Retina (tissue), 1 donor: Measurements from ENCODE around the gene ATP8B3.

Experiments used
- DNase-seq: peaks from one replicate; pipeline ENCODE4 v3.0.0-alpha.2; 2016

Gene ATP8B3

DNA sequence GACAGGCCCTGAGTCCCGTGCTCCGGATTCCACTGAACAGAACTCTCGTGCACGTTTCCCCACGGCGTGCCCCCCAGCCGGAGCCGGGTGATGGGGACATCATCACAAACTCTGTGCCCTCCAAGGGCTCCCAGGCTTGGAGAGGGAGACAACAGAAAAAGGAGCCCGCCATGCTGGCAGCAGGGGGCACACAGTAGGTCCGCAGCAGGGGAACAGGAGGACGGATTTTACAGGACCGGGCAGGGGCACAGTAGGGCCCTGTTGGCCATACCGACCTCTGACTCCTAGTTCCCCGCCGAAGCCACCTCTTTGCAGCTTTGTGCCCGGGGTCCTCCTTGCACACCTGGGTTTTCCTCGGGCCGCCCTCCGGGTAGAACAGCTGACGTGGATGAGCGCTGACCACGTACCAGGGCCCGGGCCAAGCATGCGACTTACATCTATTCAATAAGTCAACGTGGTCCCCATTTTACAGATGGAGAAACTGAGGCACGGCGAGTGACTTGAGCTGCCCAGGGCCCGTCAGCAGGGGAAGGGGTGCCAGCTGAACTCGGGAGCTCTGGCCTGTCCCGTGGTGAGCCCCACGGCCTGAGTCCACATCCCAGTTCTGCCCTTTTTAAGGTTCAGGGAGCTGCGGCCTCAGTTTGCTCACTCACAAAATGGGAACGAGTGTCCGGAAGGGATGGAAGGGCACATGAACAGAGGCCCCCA is 68.9 kb downstream of the ATP8B3 start:
- DNase-seq: no peak

DNA sequence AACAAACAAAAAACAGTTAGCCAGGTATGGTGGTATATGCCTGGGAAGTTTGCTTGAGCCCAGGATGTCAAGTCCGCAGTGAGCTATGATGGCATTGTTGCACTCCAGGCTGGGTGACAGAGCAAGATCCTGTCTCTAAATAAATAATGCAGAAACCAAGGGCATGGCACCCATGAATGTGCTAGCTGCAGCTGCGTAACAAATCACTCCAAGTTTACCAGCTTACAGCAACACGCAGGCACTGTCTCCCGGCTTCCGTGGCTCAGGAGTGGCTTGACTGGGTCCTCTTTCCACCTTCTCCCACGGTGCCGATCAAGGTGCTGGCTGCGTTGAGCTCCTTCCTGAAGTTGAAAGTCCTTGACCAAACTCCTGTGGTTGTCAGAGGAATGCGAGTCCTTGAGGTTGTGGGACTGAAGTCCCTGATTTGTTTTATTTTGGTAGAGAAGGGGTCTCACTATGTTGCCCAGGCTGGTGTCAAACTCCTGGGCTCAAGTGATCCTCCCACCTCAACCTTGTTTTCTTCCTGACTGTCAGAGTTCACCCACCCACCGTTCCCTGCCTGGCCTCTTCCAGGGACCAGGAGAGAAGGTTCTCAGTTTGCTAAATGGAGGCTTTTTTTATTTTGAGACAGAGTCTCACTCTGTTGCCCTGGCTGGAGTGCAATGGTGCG is 72.0 kb downstream of the ATP8B3 start:
- DNase-seq: no peak

GRCh38 chr19:1736927-1737326 is 75.1 kb downstream of the ATP8B3 start:
- DNase-seq: no peak

GRCh38 chr19:1736280-1736679 is 75.8 kb downstream of the ATP8B3 start:
- DNase-seq: no peak

DNA sequence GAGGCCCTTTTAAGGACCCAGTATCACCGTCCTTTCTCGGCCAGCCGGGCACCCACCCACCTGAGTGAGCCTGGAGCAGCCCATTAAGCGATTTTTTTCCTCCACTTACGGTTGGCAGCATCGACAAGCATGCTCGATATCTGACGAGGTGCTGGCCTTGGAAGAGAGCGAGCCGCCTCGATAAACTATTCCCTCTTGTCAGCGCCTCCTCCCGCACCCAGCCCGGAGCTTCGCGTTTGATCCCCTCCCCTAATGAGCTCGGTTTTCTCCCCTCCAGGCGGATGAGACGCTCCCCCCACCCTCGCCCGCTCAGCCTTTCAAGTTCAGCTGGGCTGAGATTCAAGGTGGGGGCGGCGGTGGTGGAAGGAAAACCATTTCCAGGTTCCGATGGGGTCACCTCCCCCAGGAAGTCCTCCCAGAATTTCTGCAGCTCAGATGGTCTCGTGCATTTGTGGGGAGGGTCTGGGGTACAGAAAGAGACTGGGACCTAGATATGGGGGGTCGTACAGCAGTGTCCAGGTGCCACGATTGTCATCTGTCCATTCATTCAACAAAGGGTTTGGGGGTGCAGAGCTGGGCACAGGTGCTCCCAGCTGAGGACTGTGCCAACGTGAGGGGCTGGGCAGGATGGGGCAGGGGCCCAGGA is 77.6 kb downstream of the ATP8B3 start:
- peak; percentile 35 for DNase-seq
